Nucleus accumbens (tissue), 56 donors: ENCODE data around the gene UQCR11.

Source experiments
- DNase-seq, 56 donors: peaks; one replicate each; lab custom pipeline; 2025; lab: John Stamatoyannopoulos, UW

UQCR11 gene

DNA sequence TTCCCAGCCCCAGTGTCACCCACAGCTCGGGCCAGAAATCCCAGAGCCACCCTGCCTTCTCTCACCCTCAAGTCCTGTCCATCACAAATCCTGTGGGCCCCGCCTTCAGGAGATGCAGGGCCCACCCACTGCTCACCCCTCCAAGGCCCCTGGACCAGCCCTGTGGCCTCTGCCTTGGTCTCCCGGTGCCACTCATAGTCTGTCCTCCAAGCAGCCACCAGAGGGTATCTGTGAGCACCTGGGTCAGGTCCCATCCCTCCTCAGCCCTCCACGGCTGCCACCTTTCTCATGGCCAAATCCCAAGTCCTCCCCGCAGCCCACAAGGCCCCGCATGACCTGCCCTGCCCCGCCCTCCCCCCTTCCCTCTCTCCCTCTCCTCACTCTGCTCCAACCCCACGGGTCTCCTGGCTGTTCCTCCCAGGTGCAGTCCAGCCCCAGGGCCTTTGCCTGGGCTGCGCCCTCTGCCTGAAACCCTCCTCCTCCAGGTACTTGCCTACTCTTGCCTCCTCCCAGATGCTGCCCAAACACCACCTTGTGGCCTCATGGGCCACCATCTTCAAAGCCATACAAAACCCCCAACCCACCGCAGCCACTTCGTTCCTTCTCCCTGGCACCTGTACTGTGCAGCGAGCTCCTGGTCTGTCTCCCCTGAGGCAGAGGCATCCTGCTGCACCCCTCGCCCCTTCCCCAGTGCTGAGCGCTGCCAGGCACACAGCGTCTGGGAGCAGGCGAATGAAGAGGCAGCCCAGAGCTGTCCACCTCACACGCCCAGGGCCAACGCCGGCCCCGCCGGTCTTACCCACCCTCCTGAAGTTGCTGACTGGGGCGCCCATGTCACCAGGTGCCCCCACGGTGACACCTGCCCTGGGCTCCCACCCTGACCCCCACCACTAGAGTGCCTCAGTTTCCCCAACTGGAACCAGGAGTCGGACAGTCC is 13.2 kb upstream of the UQCR11 start:
- DNase-seq, result peak in 3 of 56 donors; percentile 0 to 18 (median 2)

DNA sequence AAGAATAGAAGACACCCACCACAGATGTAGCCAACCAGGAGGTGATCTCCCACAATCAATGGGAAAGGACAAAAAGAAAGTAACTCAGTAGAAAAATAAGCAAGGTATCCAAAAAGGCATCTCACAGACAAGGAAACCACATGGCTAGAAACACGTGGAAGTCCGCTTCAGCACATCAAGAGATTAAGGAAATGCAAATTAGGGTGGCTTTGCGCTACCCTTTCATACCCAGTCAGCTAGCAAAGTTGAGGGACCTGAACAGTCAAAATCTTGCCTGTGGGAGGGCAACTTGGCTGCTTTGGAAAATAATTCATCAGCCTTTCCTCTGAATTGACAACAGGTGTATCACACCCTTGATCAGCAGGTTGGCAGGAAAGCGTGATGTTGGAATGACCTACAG is 11.6 kb upstream of the UQCR11 start:
- DNase-seq, result no peak

DNA sequence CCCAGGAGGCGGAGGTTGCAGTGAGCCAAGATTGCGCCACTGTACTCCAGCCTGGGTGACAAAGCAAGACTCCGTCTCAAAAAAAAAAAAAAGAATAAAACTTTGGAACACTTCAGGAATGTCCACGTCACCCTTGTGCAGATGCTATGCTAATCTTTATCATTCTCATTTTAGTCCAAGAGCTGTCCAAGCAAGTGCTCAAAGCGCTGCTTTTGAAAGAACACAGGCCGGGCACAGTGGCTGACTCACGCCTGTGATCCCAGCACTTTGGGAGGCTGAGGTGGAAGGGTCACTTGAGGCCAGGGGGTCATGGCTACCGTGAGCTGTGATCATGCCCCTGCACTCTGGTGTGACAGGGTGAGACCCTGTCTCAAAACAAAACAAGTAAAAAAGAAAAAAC is 11.1 kb upstream of the UQCR11 start:
- DNase-seq, result no peak

DNA sequence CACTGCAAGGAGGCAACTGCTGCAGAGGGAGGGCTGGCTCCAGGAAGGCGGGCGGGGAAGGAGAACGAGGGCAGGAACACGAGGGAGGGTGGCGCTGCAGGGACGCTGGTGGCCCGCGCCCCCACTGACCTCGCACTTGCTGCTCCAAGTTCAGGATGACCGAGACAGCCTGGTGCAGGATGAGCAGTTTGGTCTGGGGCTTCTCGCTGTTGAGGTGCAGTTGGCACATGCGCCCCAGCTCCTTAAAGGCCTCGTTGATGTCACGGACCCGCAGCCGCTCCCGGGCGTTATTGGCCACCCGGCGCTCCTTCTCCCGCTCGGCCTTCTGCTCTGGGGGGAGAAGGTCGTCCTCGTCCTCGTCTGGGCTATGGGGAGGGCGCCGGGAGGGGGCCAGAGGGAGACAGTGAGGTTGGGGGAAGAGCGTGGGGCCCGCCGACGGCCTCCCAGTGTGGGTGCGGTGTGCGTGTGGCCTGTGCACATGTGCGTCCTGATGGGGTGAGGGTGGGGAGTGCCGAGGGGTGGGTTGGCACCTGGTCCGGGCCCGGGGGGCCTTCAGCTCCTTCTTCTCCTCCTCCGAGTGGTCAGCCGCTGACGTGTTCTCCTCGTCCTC is 10.0 kb upstream of the UQCR11 start:
- DNase-seq, result no peak

DNA sequence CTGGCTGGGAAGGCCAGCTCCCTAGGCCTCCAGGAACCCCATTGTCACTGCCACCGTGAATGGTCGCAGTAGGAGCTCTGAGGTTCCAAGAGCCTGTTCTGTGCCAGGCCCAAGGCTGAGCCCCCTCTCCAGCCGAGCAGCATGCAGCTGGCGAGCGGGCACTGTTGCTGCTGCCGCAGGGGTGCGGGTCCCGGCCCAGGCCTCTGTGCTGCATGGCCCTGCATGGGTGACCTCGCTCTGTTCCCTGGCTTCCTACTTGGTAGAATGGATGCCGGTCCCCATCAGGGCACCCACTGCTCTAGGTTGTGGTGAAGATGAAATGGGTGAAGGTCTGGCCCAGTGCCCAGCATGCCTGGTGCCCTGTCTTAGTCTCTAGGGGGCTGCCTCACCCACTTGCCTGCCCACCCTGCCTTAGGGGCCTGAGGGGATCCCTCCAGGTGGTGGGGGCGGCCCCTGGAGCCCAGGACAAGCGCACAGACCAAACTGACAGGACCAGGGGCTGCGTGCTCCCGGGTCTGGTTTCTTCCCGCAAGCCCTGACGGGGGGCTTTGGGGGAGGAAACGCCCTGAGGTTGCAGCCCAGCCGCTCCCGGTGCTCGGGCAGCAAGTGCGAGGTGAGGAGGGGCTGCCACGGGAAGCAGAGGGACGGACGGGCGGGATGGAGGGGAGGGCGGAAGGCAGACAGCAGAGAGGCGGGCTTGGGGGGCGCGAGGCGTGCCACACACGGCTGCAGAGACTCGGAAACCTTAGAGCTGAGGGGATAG is 8.7 kb upstream of the UQCR11 start:
- no peak for DNase-seq

DNA sequence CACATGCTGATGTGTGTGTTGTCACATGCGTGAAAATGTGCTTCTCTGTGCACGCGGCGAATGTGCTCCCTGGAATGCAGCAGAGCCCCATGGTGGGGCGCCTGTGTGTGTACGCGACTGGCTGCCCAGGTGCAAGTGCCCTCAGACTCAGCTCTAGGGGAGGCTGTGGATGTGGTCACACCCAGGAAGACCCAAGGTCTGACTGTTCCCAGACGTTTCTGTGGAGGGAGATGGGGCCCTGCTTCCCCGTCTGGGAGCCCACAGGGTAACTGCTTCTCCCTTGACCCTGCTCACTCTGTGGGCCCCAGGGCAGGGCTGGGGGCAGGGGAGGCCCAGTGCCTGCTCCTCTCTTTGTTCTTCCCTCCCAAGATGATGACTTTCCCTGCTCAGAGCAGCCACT is 7.9 kb upstream of the UQCR11 start:
- no peak for DNase-seq

DNA sequence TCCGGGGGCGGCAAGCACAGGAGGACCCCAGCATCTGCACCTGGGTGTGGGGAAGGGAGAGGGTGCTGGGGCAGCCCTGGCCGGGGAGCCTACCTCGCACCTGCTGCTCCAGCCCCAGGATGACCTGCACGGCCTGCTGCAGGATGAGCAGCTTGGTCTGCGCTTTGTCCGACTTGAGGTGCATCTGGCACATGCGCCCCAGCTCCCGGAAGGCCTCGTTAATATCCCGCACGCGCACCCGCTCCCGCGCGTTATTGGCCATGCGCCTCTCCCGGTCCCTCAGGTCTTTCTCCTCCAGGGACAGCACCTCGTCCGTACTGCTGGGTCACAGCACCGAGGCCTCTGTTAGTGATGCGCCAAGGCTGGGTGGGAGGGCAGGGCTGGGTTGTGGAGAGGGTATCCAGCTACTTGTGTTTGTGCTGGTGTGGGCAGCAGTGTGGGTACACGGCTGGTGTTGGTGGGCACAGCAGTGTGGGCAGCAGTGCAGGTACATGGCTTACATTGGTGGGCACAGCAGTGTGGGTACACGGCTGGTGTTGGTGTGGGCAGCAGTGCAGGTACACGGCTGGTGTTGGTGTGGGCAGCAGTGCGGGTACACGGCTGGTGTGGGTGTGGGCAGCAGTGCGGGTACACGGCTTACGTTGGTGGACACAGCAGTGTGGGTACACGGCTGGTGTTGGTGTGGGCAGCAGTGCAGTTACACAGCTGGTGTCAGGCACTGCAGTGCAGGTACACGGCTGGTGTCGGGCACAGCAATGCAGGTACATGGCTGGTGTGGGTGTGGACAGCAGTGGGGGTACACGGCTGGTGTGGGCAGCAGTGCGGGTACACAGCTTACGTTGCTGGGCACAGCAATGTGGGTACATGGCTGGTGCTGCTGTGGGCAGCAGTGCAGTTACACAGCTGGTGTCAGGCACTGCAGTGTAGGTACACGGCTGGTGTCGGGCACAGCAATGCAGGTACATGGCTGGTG is 7.1 kb upstream of the UQCR11 start:
- DNase-seq, result no peak

DNA sequence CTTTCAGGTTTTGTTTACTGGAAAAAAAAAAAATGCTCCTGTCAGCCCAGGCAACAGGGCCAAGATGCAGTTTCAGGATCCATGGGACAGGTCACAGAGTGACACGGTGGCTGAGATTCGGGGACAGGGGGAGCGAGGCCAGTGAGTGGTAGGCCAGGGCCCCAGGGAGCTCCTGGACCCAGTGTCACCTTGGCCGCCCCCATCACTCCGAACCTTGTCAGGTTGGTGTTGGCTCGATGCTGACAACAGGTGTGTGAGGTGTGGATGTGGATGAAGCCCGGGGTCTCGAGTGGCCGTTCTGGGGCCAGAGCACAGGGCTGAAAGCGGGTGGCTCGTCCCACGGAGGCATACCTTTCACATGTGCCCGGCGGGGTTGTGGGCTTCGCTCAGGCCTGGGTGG is 6.1 kb upstream of the UQCR11 start:
- DNase-seq, result no peak

DNA sequence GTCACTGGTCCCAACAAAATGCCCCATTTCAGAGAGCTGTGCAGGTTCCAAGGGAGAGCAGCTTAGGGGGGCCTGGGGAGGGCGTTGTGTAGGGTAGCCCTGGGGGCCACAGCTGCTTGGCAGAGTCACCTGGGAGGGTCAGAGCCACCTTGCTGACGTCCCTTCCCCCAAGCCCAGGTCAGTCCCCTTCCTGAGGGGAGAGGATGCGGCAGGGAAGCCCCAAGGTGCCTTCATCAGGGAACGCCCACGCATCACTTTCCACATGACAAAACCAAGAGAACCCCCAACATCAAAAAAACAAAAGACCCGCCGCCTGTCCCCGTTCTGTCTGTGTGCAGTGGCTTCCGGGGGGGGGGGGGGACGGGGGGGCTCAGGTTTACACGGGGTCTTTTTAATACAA is 5.3 kb upstream of the UQCR11 start:
- DNase-seq, result no peak

DNA sequence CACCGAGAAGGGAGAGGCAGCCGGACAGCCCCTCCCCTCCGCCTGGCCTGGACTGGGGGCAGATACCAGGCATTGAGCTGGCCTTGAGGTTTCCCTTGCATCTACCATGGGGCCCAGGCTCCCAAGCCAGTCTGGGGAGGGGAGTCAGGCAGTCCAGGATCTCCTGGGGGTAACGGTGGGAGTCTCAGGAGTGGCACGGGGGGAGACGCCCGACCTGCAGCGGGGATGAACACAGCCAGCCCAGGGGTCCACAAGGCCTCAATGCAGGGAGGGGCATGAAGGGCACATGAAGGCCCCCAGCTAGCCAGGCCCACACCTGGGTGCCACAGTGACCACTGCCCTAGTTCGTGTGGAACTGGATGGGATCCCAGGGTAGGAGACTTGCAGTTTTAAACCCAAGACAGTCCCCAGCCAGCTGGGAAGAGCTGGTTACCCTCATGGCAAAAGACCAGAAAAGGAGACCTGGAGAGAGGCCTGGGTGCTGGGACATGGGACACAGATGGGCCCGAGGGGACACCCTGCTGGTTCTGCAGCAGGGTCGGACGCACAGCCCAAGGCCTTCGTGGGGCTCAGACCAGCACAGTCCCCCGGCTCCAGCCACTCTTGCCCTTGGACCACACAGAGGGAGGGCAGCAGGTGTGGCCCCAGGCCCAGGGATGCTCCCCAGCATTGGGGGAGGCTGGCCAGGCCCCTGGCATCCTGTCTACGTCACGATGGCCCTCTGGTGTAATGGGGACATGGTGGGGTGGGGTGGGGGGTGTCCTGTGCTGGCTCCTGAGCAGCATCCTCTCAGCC is 4.6 kb upstream of the UQCR11 start:
- DNase-seq, result no peak

DNA sequence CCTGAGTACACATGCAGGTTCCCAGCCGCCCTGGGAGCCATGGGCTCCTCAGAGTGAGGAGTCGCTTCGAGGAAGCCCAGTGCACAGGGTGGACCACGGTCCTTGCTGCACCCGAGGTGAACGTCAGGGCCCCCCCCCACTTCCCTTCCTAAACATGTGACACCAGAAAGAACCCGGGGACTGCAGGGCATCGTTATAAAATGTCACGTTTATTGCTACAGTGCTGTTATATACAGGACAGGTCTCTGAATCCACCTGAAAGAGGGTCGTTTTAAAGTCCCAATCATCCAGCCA is 3.8 kb upstream of the UQCR11 start:
- no peak for DNase-seq

DNA sequence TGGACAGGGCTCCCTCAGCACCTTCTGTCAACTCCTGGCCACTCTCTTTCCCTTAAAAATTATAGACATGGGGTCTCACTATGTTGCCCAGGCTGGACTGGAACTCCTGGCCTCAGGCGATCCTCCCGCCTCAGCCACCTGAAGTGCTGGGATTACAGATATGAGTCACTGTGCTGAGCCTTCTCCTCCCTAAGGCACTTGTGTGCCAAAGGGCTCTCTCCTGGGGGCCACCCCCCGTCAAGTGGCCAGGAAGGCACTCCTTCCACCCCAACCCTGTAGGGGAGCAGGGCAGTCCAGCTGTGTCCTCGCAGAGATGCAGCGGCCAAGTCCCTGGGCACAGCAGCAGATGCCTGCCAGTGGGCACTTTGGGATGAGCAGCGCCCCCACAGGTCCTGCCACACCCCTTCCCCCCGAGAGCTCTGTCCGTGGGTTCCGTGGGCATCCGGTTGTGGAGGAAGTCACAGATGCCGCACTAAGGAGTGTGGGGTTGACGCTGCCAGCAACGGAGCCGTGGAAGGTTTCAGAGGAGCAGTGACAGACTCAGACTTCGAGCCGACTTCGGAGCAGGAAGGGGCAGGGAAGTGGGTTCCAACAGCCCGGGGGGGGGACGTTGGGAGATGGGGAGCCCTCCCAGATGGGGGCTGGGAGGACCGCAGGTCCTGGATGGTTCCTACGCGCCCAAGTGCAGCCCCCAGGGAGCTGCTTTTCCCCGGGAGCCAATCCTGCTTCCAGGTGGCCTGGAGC is 3.3 kb upstream of the UQCR11 start:
- DNase-seq, result no peak

DNA sequence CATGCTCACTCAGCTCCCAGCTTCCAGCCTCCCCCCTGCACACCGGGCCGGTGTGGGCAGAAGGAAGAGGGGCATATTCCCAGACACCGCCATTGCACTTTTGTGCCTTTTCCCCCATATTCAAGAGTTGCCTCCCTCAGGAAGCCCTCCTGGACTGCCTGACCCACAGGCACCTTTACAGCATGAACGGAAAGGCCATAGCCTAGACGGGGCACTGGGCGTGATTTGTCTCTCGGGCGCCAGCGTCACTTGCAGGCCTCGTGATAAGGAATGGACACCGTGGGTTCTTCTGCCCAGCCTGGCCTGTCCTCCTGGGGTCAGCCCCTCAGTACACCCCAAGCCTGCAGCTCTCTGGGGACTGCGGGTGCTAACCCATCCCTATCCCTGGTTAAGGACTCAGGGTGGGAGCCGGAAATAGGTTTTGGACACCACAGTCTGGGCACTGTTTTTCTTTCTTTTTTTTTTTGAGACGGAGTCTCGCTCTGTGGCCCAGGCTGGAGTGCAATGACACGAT is 933 bp upstream of the UQCR11 start:
- peak in 1 of 56 donors; percentile 16 for DNase-seq

DNA sequence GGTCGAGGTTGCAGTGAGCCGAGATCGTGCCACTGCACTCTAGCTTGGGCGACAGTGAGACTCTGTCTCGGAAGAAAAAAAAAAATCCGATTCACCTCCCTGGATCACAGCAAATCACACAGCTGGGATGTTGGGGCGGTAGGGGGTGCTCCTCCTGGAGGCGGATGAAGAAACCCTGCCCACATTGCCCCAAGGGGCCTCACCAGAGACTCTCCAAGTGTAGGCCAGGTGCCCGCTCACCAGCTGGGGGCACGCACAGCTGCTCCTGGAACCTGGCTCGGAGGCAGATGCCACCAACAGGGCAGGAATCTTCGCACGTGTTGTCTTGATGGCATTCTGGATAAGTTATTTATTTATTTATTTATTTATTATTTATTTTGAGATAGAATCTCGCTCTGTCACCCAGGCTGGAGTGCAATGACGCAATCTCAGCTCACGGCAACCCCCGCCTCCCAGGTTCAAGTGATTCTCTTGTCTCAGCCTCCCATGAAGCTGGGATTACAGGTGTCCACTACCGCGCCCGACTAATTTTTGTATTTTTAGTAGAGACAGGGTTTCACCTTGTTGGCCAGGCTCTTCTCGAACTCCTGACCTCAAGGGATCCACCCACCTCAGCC is 3.1 kb downstream of the UQCR11 start:
- DNase-seq, result no peak

DNA sequence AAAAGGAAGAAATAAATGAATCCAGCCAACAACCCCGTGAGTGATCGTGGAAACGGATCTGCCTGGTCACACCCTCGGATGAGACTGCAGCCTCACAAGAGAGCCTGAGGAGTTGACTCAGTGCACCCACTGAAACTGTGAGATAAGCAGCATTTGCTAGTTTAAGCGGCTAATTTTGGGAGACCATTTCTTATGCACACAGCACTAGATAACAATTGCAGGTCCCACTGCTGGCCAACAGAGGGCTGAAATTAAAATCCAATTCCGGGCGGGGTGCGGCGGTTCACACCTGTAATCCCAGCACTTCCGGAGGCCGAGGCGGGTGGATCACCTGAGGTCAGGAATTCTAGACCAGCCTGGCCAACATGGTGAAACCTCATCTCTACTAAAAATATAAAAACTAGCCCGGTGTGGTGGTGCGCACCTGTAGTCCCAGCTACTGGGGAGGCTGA is 3.6 kb downstream of the UQCR11 start:
- DNase-seq, result no peak

DNA sequence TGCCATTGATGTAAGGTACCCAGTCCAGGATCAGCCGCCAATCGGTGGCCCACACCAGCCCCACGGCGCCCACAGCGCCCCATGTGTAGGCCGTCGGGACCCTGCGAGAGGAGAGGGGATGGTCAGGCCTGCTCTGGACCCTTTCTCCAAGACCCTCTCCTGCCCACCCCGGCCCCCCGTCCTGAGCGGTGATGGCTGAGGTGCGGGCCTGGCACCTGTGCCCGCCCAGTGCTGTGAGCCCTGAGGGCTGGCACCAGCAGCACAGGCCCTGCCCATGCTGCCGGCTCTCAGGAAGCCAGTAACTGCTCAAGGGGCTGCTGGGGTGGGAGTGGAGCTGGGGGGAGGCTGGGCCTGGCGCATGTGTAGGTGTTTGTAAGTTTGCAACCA is 5.8 kb downstream of the UQCR11 start:
- DNase-seq, result no peak

DNA sequence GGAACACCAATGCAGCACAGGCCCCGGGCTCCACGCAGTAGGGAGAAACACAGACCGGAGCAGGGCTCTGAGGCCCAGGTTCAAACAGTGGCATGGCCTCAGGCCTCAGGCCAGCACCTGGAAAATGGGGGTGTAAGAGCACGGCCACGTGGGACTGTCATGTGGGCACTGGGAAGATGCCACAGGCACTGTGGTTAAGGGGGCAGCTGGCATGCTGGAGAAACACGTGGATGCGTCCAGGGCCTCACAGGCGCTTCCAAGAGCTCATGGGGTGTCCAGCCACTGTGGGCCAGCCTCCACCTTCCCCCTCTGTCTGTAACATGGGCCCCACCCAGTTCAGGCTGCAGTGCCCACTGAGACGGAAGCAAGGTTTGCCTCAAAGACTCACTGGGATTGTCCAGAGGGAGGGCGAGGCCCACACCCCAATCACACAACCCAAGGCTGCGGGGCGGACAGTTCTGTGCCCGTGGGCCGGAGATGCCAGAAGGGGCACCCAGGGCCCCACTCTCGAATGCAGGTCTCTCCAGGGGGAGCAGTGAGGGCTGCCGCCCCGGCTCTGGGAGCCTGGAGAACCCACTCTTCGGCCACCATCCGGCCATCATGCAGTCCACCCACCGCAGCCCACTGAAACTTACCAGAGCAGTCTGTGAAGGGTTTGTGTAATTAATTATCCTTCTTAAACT is 6.3 kb downstream of the UQCR11 start:
- DNase-seq, result no peak

DNA sequence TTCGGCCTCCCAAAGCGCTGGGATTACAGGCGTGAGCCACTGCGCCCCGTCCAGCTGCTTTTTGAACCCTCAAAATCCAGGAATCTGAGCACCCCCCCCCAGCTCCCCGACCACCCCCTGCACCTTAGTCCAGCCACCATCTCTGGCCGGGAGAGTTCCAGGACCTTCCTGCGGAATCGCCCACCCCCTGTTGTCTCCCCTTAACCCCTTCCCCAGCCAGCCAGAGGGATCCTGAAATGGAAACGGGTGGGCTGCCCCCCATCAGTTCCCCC is 11.8 kb downstream of the UQCR11 start:
- no peak for DNase-seq
